Activated CD8-positive, alpha-beta memory T cell treated with anti-CD3 and anti-CD28 coated beads for 48 hours (primary cell): Measurements from ENCODE around the gene CHAD.
"Not testable (repeated sequence)": the region's sequence is repeated elsewhere in the genome, so short reads cannot be mapped to it uniquely, and the experiment has no call there.

Experiments
- DNase-seq, 3 experiments: peaks; one replicate each; pipeline ENCODE4 v3.0.0-alpha.2; 2020; ENCODE audit warnings: low read depth in 2 of 3, low spot score in 2 of 3

Gene CHAD

DNA sequence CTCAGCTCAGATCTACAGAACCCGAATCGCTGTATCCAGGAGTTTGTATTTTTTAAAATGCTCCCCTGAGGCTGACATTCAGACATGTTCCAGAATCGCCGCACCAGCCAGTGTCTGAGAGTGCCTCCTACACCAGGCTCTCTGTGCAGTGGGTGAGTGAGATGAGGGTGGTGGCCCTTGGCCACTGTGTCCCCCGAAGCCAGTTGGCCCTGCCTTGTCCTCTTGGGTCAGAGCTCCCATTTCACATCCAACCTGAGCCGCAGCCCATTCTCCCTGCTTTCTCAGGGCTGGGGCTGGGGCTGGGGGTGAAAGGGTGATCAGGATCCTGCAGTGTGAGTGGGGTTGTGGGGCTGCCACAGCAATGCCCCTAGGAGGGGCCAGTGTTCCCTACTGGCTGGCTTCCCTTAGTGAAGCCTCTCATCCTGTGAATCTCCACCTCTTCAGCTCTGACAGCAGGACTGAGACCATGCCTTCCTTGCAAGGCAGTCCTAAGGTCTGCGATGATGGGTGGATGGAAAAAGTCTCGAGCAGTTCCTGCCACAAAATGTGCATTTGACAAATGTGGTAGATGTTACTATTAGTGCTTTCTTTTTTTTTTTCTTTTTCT, 26.6 kb upstream of the CHAD start:
- no peak for DNase-seq

DNA sequence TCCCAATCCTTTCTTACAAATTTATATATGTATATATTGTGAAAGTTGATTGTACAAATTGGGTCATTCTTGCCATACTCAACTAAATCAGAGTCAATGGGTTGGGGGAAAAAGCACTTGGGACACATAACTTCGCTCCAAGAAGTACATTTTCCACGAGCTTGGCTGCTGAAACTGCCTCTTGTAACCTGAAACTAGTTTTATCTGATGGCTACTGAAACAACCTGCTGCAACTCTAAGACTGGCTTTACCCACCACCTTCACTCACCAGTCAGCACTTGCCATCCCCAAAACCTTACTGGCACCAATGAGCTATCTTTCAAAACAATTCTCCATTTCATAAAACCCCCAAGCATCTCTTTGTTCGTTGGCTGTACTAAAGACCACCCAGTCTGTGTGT, 25.1 kb upstream of the CHAD start:
- no peak for DNase-seq

DNA sequence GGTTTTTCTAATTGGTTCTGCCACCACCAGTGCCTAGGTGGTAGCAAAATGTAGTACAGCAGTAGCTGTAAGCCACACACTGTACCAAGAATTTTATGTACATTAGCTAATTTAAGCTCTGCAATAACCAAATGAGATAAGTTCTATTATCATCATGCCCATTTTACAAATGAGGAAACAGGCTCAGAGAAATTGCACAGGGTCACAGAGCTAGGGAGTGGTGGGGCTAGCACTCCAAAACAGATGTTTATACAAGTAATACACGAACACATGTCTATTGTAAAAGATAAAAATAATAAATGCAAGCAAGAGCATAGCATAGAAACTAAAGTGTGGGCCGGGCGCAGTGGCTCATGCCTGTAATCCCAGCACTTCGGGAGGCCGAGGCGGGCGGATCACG, 23.5 kb upstream of the CHAD start:
- DNase-seq = no peak

GRCh38 chr17:50491505-50491904, 22.8 kb upstream of the CHAD start:
- DNase-seq = no peak

DNA sequence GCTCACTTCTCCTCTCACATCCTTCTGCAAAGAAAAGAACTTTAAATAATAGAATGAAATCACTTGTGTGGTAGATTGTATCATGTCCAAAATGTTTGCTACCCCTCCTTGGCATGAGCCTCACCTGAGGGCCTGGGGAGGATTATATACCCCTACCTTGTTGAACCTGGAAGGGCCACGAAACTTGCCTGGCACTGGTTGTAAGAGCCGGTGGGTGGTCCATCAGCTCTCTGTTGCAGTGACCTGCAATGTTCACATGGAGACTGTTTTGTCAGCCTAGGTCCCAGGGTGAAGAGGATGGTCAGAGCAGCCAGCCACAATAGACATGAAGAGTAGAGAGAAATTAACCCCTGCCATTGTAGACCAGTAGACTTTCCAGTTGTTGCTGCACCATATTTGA, 20.2 kb upstream of the CHAD start:
- no peak for DNase-seq

DNA sequence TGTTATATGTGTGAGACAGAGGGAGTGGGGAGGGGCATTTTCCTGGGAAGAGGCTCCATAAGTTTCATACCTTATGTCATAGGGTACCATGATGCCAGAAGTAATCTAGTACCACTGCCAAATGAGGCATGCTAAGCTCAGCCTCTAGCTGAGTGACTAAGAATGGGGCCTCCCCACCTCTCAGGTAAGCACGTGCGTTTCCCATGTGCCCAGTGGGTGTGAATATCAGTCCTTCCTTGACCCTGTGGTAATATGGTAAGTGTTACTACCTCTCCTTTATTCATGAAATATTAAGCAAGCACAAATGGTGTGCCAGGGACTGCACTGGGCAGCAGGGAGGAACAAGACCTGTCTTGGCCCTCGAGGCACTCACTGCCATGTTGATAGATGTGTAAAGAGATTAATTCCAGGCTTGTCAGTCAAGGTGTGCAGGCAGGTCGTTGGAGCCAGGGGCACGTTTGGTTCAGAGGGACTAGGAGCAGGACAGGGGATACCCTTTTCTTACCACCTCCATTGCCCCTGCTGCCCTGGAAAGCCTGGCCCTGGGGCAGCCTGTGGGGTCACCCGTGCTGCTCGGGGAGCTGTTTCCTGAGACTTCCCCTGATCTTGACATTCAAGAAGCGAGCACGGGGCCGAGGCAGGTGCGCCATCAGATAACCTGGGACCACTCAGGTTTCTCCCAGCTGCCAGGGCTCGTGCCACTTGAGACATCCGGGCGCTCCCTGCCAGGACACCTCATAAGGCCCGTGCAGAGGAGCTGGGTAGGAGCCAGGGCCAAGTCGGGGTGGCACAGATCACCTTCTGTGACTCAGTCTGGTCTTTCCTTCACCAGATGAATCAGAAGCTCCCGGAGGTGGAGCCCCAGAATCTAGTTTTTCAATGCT, 18.8 kb upstream of the CHAD start:
- no peak for DNase-seq

GRCh38 chr17:50484386-50485155, 15.9 kb upstream of the CHAD start:
- no peak for DNase-seq

- no peak for DNase-seq
These were observed 14.6 kb upstream of the CHAD start for GRCh38 chr17:50483266-50483665.

- peak; percentile 51 to 71 (median 61) for DNase-seq
These were observed 13.8 kb upstream of the CHAD start for GRCh38 chr17:50482516-50482915.

- no peak for DNase-seq
These were observed 13.4 kb upstream of the CHAD start for GRCh38 chr17:50482110-50482509.

- no peak for DNase-seq
These were observed 13.0 kb upstream of the CHAD start for GRCh38 chr17:50481648-50482047.

- DNase-seq = no peak
These were observed 12.3 kb upstream of the CHAD start for GRCh38 chr17:50480854-50481490.

DNA sequence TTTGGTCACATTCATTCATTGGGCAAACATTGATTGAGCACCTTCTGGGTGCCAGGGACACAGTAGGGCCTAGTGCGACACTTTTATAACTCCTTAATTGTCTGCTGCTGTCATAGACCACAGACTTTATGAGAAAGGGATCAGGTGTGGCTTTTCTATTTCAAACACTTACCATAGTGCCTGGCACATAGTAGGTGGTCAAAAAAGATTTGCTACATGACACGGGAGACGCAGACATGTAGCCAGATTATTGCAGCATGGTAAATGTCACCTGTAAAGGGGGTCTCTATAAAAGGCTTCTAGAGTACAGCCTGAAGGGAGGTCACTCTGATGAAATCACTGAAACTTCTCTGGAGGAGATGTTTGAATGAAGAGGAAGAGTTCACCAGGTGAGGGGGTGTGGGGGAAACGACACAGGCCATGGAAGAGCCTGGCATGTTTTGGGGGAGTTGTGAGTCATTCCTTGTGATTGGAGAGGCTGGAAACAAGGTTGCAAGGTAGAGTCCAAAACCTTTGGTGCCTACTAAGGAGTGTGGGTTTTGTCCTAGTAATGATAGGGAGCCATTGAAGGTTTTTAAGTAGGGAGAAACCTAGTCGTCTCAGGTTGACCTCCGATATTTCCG, 11.6 kb upstream of the CHAD start:
- no peak for DNase-seq

GRCh38 chr17:50479522-50480141, 11.0 kb upstream of the CHAD start:
- peak in 2 of 3 experiments; percentile 36 to 40 for DNase-seq

DNA sequence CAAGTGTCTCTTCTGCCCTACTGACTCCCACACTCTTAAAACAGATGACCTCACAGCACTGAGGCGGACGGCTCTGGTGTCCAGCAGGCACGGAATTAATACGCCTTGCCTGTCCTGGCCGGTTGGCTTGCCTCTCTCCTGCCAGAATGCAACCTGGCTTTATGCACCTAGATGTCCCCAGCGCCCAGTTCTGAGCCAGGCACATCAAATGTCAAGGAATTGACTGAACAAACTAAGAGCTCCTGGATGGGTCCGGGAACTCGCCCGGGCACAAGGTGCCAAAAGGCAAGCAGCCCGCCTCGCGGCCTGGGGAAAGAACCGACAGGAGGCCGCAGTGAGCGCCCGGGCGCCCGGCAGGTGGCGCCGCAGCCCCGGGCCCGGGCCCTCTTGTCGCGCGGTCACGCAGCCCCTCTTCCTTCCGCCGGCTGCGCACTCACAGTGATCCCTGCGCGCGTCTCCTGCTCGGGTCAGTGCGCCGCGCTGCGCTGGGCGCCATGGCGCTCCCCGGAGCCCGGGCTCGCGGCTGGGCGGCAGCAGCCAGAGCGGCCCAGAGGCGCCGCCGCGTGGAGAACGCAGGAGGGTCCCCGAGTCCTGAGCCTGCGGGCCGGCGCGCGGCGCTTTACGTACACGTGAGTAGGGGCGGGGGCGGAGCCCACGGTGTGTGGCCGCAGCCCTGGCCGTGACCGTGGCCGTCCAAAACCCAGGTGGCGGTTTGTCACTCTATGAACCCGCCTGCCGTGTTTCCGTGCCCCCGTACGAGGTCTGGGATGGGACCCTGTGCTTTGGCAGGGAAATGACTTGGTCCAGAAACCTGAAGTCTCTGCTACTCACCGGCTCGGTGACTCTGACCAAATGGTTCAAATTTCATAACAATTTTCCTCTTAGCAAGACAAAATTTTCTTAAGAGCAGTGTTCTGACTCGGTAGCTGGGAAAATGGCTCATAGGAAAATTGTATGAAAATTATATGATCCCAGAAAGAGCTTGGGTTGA, 10.0 kb upstream of the CHAD start, which contains the start of gene RSAD1:
TSS of gene RSAD1 (plus strand) at position 470 of the 991 bp plus-strand sequence. CDS start at position 495, 25 bp downstream.
- peak; percentile 65 to 75 (median 70) for DNase-seq

DNA sequence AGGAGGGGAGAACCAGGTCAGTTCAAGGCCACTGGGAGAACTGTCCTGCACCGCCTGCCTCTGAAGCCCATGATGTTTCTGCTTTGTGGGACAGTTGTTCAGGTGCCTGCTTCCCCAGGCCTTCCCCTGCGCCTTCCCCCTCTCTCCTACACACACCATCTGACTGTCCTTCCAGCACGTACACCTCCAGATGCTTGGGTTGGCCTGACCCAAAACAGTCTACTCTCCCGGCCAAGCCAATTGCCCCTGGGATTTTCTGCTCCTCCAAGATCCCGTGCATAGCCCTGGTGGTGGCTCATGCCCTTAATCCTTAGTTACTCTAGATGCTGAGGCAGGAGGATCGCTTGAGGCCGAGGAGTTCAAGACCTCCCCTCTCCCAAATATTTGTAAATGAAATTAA, 9.3 kb upstream of the CHAD start:
- no peak for DNase-seq

DNA sequence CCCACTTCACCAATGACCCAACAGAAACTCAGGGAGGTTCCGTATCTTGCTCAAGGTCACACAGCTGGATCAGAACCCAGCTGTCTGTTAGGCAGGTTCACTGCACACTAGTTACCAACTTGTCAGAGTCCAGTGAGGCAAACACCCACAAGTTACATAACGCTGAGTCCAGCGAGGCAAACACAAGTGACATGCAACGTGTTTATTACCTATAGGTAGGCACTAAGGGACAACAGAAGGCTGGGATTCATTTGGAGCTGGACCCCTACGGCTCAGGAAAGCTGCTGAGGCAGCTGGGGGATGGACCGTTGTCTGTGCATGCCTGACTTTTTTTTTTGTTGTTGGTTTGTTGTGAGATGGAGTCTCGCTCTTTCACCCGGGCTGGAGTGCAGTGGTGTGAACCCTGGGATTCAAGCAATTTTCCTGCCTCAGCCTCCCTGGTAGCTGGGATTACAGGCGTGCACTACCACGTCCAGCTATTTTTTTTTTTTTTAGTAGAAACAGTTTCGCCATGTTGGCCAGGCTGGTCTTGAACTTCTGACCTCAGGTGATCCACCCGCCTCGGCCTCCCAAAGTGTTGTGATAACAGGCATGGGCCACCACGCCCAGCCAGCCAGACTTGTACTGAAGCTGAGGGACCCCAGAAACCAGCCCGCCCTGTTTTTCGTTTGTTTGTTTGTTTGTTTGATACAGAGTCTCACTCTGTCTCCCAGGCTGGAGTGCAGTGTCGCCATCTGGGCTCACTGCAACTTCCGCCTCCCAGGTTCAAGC, 8.1 kb upstream of the CHAD start:
- no peak for DNase-seq

DNA sequence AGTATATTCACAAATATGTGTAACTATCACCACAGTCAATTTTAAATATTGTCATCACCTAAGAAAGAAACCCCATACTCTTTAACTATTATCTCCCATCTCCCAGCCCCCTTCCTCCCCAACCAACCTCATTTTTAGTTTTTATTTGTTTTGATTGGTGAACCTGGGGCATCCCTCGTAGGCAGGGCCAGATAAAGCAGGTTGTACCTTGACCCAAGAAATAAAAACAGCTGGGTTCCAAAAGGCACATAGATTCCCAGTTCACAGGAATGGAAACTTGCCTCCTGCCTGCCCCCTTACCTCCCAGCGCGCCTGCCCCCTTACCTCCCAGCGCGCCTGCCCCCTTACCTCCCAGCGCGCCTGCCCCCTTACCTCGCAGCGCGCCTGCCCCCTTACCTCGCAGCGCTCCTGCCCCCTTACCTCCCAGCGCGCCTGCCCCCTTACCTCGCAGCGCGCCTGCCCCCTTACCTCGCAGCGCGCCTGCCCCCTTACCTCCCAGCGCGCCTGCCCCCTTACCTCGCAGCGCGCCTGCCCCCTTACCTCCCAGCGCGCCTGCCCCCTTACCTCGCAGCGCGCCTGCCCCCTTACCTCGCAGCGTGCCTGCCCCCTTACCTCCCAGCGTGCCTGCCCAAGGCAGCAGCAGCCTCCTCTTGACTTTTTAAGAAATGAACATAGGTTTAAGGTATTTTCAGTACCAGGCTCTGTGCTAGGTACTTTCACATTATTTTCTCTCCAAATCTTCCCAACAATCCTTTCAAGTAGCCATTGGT, 7.3 kb upstream of the CHAD start:
- not testable (repeated sequence) for DNase-seq
